GM19035 (cell line): ENCODE results near the gene C15orf61.

Experiments
- ATAC-seq: cut with Tn5 transposase; IDR thresholded peaks from one replicate; pipeline ENCODE4 v1.9.1; 2021; ENCODE audit not compliant: unreplicated experiment

The C15orf61 gene

DNA sequence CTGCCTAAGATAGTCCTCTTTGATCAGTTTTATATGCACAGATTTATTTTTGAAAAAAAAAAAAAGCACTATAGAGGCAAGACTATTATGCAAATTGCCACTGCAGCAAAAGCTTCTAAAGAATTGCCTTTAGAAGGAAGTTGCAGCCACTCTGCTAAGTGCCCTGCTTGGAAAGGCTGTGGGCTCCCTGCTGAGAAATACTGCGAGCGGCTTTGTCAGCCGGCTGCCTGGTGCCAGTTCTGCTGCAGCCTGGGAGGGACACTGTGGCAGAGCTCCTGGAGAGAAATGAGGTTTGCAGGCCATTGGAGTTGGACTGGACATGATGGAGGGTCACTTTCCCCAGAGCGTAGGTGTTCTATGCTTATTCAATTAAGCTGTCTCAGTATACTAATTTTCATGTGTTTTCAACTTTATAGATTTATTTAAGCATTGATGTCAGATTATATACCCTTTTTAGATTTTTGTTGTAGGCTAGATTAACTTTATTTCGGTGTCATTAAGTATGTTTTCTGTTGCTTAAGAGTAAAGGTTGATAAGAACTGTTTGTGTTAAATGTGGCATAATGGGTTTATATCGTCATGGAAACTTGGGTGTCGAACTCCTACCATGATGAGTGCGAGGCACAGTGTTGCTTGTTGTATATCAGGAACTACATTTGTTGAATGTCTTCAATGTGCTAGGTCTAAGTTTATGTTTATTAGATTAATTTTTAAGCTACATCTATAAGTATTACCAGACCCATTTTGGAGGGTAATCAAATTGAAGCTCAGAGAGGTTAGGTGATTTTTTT lies 28.1 kb downstream of the C15orf61 start:
- no peak for ATAC-seq

DNA sequence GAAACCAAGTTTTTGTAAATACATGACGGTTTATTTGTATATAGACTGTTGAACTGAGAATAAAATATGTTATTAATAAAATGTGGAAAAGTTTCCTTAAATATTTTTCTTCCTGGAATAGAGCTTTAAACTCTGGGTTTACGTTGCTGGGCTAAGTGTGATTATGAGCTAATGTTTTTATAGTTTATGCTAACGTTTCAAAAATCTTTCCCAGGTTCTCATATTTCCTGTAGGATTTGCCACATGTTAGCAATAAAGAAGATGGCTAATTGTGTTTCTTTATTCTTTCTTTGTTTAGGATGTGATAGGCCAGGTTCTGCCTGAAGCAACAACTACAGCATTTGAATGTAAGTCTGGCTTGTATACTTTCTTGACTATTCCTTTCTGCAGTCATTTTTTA lies 28.8 kb downstream of the C15orf61 start:
- ATAC-seq, result no peak

DNA sequence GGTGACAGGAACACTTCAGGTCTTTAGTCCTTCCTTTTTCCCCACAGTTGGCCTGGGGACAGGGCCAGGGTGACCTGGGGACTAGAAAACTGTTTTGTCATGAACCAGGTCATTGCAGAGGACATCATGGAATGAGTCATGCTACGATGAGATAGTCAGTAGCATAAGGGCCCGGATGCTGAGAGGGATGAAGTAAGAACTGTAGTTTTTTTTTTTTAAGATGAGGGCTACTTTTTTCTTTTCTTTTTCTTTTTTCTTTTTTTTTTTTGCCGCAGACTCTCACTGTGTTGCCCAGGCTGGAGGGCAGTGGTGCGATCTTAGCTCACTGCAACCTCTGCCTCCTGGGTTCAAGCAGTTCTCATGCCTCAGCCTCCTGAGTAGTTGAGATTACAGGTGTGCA lies 29.6 kb downstream of the C15orf61 start:
- ATAC-seq, result no peak

DNA sequence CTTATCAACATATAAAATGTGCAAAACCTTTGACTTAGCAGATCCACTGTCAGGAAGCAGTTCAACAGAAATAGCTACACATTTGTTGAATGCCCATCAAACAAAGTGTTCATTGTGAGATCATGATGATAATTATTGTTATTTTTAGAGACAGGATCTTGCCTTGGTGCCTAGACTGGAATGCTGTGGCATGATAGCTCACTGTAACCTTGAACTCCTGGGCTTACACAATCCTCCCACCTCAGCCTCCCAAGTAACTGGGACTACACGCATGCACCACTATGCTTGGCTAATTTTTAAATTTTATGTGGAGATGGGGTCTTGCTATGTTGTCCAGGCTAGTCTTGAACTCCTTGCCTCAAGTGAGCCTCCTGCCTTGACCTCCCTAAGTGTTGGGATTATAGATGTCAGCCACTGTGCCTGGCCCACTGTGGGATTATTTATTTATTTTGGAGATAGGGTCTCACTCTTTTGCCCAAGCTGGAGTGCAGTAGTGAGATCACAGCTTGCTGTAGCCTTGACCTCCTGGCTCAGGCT lies 30.3 kb downstream of the C15orf61 start:
- no peak for ATAC-seq

DNA sequence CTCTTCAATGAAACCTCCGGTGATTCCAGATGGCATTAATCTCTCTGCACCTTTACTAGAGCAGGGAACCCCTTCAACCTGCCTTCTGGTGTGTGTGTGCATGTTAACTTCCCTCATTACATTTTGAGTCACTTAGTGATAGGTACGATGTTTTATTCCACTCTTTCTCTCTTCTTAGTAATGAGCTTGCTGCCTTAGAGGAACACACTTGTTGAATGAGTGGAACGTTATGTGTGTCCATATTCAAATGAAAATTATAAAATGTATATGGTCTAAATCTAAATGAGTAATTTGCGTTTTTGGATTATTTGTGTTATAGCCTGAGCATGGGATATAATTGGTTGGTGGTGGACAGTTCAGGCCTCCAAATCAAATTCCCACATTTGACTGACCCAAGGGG lies 33.6 kb downstream of the C15orf61 start:
- ATAC-seq, result no peak

DNA sequence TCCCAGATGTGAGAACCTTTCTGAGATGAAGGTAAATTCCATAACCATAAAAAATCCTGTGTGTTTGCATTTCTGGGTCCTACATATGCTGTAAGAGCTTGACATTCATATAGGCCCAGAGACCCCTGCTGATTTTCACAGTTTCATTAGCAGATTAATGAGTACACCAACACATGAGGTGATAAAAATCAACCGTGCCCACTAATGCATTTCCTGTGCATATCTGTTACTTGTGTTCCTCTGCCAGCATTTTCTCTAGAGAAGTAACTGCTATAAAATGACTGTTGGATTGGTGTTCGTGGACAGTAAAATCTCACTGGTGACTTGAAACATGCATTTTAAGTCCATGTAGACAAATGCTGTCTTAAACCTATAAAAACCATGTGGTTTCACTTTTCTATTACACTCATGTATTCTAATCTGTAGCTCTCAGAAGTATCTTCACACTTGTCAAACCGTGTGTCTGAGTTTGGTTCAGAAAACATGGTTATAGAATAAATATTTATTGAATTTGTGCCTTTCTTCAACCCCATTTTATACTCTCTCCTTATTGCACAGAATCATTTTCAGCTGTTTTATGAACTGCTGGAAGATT lies 36.1 kb downstream of the C15orf61 start:
- no peak for ATAC-seq

DNA sequence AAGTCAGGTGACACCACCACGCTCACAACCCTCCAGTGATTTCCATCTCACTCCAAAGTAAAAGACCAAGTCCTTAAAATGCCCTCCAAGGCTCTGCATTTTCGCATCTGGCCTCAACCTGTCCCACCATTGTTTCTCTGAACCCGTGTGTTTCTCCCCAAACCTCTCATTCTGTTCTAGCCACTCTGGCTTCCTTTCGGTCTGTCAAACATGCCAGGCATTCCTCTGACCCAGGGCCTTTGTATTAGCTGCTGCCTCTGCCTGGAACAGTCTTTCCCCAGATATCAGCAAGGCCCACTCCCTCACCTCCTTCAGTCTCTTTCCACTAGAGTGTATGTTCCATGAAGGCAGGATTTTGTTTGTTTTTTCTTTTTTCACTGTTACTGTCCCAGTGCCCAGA lies 37.6 kb downstream of the C15orf61 start:
- no peak for ATAC-seq

DNA sequence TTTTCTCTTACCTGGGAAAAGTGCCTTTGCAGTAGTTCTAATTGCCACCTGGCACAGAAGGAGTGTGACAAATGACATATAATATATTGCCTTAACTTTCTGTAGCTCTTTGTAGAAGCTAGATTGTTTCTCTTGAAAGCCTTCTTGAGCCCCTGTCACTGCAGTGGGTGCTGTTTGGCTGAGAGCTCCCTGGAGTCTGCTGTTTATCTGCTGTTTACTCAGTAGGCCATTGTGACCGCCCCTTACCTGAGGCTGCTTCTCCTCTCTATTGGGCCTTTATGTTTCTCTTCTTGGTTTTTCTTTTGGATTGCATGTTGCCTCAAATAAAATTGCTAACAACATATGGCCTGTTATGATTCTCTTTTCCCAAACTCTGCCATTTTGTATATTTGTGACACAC lies 38.2 kb downstream of the C15orf61 start:
- ATAC-seq, result no peak

DNA sequence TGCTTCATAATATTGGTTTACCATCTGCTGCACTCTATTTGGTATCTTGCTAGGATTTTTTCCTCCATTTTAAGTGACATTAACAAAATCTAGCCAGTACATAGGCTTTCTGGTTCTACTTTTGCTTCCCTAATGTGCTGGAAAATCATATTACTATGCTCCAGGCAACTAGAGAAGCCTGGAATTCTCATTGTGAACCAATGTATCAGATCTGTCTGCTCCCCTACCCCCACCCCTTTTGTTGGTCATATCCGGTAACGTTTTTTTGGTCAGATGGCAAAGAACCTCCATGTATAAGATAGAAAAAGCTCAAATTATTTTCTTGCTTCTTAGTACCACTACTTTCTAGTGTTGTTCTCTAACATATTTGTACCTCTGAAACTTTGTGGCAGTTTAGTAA lies 38.6 kb downstream of the C15orf61 start:
- ATAC-seq, result no peak

DNA sequence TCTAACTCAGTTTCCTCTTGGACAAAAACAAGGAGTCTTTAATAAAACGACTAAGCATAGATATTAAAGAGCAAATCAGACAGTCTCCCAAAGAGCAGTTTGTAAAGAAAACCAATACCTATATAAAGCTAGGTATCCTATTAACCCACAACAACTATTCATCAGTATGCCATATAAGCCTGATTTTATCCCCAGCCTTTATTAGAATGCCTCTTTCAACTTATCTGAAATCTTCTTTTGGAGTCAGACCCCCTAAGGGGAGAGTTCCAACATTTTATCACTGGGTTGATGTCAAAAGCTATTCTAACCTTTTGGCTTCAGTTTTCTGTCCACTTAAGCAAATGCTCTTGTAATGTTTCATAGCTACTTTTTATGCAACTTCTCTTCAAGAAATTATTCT lies 39.4 kb downstream of the C15orf61 start:
- ATAC-seq, result no peak

DNA sequence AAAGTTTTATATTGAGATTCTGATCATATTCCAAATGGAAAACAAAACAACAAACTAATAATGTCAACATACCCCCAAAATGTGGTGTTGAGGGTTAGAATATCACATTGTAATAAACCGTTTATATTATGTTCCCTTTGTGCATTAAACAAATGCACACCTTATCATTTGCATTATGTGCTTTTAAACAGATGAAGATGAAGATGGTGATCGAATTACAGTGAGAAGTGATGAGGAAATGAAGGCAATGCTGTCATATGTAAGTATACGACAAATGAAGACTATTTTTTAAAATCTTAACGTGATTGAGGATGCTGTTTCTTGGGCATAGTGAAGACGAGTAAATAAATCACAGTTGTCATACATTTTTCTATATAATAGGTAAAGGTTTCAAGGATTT lies 42.2 kb downstream of the C15orf61 start:
- no peak for ATAC-seq

DNA sequence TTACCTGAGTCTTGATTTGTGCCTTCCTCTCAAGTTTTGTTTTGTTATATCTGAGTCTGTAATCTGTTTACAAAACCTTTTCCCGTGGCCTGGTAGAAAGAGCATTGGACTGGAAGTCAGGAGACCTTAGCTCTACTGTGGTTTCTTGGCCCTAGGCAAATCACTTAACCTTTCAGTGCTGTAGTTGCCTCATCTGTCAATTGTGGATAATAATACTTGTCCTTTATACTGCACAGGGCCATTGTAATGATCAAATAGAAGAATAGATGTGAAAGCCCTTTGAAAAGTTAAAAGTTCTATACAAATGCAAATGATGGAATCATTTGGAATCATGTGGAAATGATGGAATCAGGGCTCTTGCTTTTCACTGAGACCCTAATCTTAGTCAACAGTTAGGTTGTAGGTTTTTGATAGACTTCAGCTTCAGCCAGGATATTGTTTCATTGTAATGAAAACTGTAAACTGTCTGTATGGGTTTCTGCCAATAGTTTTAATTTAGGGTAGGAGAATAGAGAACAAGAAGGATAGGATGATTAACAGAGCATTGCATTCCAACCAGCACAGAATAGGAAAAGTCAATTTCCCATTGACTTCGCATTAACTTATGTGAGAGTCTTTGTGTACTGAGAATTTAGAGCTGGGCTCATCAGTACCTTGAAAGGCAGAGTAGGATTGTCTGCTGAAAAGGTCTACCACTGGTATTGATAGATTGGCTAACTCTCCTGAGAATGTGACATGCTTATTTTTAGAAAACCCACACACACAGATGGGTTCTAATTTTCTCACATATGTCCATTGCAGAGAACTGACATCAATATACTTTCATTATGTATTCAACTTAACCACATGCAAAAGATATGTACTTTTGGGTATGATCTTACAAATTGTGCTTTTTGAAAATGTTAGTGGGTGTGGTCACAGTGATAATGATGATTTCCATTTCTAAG lies 43.4 kb downstream of the C15orf61 start:
- ATAC-seq, result peak; percentile 94

DNA sequence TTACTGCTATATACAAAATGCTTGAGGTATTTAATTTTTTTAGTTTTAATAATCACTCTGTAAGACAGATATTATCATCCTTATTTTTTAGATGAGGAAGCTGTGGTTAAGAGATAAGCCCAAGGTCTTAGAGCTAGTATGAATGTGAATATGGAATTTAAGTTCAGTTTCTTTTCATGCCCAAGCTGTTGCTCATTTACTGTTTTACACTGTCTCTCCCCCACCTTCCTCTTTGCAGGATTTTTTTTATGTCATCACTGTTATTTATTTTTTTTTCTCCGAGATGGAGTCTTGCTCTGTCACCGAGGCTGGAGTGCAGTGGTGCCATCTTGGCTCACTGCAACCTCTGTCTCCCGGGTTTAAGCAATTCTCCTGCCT lies 44.0 kb downstream of the C15orf61 start:
- peak; percentile 40 for ATAC-seq

DNA sequence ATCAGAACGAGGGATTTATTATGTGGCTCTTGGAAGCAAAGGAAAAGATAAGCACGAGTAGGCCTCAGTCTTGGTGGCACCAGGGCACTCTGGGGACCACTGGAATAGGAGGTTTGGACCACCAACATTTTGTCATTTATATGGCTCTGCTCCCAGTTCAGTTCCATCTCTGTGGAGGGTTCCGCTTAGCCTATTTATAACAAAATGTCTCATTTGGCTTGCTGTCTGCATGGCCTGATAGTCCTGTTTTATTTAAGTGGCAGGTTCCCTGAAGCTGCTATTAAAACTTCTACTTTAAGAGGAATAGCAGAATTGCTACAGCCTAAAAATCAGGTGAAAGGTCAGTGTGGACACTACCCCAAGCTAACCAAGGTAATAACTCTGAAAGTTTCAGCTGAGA lies 48.7 kb downstream of the C15orf61 start:
- no peak for ATAC-seq

DNA sequence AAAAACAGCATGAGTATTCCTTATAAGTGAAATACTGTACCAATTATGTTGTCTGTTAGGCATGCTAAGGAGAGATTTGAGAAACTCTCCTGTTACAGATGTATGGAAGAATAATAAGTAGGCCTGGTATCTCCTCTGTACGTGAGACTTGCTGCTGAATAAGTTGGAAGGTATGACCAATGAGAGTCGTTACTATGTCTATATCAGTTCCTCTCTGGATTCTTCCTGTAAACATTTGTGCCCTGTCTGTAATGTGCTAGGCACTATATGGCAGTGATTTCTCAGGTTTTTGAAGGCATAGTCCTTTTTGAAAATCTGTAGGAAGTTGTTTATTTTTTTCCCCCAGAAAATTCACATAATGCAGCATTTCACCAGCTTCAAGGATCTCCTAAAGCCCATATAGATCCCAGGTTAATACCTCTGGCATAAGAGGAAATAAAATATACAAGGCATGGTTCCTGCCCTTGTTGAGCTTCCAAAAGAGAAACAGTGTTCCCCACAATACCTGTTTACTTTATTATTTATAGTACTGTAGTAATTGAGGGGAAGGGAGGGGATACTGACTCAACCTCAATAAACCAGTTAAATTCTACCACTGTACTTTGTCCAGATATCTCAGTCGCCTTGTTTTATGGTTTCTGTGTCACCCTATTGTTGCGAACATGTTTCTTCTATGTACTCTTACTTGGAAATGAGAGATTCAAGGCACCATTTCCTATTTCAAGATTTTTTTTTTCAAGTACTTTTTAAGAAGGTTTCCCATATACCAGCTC lies 50.1 kb downstream of the C15orf61 start:
- no peak for ATAC-seq

DNA sequence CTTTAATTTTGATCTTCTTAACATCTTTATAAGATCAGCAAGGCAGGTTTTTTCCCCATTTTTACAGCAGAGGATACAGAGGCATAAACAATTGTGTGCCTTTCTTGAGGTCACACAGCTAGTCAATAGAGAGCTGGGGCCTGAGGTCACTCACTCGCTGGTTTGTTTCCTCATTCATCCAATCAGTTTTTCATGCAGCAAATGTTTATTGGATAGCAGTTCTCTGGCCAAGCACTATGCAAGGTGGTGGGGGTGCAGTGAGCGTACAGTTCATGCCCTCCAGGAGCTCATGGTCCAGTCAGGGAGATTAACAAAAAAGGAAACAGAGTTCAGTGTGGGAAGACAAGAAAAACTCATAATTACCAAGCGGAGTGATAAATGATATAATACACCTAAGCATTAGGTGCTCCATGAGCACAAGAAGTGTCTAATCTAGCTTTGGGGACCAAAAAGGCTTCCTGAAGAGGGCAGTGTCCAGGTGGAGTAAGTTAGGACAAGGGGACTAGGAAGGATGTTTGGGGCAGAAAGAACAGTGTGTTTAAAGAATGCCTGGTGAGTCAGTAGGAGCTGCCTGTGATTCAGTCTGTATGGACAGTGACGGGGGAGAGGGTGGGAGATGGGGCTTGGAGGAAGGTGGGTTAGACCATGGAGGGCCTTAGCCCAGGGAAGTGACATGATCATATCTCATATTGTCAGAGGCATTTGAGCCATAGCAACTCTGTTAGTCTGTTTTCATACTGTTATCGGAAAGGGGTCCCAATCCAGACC lies 50.9 kb downstream of the C15orf61 start:
- ATAC-seq, result no peak

DNA sequence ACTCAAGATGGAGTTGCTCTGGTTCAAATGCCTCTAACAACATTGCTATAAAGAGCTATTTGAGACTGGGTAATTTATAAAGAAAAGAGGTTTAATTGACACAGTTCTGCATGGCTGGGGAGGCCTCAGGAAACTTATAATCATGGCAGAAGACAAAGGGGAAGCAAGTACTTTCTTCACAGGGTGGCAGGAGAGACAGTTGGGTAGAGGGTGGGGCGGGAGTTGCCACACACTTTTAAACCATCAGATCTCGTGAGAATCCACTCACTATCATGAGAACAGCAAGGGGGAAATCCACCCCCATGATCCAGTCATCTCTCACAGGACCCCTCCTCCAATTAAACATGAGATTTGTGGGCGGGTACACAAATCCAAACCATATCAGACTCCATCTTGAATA lies 52.3 kb downstream of the C15orf61 start:
- ATAC-seq, result no peak

DNA sequence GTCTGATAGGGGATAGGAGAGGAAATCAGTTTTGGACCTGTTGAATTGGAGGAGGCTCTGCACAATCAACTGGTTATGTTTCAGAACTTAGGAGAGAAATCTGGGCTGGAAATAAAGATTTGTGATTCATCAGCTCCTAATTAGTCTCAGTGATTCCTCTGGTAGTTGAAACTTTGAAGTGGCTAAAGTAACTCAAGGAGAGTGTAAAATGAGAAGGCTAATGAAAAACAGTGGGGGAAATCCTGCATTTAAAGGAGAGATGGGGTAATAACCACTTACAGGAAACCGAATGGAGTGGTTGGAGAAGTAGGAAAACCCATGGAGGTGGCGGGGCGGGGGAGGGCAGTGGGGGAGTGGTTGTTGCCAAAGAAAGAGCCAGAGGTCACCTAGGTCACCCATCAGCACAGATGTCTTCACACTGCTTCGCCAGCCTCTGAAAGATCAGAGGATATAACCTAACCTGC lies 54.1 kb downstream of the C15orf61 start:
- no peak for ATAC-seq

DNA sequence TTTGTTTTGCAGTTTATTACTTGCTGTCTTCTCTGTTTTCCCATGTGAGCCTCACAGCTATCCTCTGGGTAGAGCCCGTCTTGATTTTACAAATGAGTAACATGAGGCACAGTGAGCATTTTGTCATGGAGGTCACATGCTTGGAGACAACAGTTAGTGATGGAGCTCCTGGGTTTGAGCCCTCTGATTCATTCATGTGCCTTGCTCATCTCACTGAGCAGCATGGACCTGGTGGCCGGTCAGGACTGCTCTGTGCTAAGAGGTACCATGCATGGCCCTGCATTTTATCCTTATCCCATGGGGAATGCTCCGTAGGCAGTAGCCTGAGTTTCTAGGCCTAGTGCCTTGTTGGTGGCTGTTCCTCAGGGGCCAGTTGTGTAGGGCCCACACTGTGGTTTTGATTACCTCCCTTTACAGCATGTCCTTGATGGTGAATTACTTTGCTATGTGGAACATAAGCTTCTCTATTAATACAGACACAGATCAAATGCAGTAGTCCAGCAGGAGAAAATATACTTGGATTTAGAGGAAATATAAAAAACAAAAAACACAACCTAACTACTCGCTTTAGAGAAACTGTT lies 57.2 kb downstream of the C15orf61 start:
- no peak for ATAC-seq

DNA sequence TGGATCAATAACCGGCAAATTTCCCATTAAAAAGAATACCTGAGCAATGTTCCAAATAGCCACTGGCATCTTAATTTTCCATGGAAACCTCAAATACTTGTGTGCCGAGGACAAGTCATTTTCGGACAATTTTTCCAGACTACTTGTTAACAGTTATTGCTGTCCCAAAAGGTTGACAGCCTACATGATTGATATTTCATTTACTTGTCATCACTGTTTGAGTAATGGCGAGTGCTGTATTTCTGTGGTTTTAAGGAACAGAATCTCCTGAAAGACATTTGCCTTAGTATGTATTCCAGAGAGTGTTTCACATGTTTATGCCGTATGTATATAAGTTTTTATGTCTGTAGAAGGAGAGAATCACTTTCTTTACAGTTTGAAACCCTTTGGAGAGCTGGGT lies 58.2 kb downstream of the C15orf61 start:
- no peak for ATAC-seq
